ENCODE measurements around the gene COTL1.

Gene COTL1

DNA sequence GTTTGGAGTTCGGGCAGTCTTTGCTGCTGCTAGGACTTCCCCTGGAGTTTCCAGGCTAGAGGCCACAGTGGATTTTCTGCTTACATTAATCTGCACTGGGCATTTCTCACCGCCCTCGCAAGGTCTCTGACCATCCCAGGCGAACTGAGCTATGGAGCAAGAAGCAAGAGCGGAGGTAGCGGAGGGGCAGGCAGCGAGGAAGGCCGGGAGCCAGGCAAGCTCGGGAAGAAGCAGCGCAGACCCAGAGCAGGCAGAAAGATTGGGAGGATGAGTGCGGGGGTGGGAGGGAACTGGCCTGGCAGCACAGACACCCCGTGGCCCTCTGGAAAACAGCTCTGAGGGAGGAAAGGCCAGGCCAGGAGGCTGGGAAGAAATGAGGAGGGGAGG, 3.8 kb downstream of the COTL1 start:
- no peak for DNase-seq (ENCODE audit: low read depth)

DNA sequence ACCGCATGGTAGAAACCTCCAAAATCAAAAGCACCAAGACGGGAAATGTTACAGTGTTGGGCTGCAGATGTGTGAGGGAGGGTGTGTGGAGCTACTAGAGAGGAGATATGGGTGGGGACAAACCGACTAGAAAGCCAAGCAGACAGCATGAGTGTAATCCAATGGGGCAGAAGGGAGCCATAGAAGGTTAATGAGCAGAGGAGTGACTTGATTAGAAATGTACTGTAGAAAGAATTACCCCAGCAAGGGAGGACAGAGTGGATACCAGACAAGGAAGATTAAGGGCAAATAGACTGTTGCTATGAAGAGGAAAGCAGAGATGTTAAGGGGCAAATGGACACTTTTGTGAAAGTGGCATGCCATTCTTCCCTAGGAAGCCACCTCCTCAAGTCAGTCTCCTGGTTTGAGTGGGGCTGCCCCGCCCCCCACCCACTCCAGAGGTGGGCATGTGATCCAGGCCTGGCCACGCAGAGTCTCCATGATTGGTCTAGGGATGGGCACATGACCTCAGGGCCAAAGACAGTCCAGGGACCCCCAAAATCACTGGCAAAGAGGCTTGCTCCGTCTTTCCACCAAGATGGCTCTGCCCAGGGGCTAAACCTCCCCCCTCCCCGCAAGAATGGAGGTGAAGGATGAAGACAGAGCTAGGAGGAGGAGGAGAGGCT, 4.3 kb downstream of the COTL1 start:
- DNase-seq (ENCODE audit: low read depth): no peak

DNA sequence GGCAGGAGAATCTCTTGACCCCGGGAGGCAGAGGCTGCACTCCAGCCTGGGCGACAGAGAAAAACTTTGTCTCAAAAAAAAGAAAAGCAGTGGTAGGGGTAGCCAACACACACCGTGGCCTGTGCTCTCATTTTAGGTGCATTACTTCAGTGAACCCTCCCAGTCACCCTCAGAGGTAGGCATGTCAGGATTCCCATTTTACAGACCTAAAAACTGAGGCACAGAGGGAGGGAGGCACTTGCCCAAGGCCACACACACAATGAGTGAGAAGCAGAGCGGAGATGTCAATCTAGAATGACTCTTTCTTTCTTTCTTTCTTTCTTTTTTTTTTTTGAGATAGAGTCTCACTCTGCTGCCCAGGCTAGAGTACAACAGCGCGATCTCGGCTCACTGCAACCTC, 5.2 kb downstream of the COTL1 start:
- no peak for DNase-seq (ENCODE audit: low read depth)

DNA sequence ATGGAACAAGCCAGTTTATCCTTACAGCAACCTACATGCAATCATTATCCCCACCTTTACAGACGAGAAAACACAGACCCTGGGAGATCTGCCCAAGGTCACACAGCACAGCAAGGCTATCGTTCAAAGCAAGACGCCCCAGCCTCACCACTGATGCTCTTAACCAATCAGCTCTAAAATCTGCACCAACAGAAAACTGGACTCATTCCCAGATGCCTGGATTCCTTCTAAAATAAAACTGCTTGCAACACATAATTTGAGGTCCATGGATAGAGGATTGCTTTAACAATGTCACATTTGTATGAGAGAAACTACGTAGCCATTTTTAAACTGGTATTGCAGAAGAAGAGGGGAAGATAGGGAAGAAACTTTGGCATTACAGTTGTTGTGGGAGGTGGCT, 6.8 kb downstream of the COTL1 start:
- DNase-seq (ENCODE audit: low read depth): no peak

DNA sequence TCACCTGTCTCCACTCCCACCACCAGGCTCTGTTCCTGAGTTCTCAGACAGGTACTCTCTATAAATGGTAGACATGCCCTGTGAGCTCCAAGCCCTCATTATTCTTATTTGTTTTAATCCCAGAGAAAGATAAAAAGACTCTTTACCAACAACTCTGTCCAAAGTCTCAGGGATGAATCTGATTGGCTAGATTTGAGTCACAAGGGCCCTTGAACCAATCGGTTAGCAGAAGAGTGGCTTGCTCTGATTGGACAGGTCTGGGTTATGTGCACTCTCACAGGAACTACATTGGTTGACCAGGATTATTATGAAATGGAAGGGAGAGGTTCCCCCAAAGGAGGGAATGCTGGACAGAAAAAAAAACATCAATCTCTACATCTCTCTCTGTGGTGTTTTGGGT, 7.5 kb downstream of the COTL1 start:
- DNase-seq (ENCODE audit: low read depth): no peak

DNA sequence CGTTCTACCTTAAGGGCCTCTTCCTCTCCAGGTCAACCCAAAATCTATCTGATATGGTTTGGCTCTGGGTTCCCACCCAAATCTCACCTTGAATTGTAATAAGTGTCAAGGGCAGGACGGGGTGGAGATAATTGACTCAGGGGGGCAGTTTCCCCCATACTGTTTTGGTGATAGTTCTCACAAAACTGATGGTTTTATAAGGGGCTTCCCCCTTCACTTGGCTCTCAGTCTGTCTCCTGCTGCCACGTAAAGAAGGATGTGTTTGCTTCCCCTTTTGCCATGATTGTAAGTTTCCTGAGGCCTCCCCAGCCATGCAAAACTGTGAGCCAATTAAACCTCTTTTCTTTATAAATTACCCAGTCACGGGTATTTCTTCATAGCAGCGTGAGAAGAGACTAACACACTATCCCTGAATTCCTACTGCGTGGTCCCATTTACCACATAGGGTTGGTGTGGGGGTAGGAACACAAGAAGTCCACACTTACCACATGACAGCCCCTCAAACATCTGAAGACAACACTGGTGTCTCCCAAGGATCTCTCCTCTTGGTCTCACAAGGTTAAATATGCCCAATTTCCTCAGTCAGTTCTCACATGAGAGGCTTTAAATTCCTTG, 8.2 kb downstream of the COTL1 start:
- DNase-seq (ENCODE audit: low read depth): no peak

DNA sequence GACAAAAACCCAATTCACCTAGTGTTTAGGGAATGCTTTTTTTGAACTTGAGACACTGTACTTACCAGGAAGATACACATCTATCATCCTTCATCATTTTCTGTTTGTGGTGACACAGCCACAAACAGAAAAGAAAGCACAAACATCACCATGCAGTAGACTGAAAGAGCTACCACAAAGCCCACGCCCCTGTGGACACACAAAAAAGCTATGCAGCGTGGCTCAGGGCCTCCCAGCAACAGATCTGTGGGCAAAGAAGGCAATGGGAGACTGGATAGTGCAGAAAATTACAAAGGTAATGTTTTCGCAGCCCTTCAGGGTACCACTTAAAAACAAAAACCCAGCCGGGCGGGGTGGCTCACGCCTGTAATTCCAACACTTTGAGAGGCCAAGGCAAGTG, 9.6 kb downstream of the COTL1 start:
- DNase-seq (ENCODE audit: low read depth): no peak

DNA sequence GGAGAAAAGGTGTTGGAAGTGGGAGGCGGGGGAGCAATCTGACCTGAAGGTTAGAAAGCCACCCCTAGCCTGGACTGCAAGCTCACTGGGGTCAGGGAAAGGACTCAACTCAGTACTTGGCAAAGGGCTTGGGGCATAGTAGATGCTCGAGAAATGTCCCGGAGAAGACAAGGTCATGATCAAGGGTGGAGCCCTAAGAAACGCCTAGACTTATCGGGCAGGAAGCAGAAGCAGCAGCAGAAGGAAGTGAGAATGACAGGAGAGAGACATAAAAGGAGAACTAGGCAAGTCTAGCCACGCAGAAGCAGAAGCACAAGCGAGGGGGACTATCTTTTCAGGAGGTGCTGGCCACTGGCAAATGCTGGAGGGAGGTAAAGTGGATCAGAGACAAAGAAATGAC, 10.2 kb downstream of the COTL1 start:
- no peak for DNase-seq (ENCODE audit: low read depth)

DNA sequence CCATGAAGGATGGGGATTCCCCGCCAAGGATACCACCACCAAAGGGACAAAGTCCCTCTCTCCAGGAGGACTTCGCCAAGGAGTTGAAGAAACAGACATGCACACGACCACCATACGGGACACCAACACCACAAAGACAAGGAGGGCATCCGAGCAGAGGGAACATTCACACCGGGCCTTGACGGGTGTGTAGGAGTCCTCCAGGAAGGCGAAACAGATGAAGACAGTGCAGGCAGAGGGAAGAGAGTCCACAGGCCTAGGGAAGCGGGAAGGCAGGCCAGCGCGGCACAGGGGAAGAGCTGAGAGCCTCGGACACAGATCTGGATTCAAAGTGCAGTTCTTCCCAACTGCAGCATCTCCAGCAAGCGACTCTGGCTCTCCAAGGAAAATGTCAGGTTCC, 10.8 kb downstream of the COTL1 start:
- no peak for DNase-seq (ENCODE audit: low read depth)

DNA sequence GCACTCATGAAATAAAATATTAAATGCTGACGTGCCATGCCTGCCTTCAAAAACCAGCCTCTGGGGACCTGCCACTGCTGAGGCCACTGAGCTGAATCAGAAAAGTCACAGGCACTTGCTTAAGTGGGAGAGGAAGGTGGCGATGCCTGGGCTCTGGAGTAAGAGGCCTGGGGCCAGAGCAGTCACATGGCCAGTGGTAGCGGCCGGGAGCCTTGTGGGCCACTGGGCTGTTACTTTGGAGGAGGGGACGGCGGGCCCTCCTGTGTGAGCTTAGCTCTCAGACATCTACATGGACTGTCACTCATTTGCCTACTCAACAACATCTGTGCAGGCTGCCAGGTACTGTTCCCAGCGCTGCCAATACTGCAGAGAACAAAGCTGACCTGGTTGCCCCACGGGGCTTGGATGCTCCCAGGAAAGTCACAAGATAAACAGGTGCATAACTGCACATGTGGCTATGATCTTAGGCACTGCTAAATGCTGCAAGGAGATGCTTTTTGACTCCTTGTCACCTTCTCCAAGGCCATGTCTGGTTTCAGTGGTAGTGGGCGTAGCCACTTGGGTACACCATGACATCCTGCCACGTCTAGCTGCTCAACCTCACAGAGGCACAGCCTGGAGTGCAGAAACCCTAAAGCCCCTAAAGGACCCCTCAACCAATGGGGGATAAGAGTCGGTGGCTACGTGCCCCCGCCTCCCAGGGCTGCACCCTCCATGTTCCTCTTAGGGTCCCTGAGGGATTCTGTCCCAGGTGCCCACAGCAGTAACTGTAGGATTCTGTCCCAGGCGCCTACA, 11.6 kb downstream of the COTL1 start:
- no peak for DNase-seq (ENCODE audit: low read depth)

DNA sequence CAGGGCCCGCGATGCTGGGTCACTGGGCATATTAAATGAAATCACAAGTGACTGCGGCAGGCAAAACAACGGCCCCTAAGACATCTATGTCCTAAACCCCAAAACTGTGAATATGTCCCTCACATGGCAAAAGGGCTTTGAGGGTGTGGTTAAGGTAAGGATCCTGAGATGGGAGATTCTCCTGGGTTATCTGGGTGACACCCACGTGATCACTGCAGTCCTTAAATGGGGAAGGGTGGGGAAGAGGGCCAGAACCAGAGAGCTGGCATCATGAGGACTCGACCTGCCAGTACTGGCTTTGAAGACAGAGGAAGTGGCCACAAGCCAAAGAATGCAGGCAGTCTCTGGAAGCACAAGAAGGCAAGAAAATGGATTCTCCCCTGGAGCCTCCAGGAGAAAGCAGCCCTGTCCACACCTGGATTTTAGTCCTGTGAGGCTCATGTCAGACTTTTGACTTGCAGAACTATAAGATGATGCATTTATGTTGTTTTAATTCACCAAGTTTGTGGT, 12.5 kb downstream of the COTL1 start:
- DNase-seq (ENCODE audit: low read depth): no peak

DNA sequence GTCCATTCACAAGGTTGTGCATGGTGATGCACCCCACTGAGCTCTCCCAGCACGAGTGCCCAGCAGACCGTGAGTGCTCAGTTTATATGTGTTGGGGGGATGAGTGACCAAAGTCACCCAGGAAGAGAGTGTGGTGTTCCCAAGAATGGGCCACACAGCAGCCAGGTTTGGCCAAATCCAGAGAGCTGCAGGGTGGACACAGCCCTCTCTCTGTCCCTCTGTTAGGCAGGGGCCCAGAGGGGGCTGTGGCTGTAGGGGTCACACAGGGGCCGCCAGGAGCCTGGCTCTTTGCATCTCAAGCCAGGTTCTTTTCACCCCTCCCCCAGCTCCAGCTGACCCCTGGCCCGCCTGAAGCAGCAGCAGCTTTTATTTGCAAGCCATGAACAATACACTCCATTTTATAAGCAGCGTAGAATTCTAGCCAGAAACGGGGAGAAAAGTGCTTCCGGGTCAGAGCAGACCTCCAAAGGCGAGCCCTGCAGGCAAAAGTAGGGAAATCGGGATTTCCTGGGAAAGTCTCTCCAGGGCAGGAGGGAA, 13.3 kb downstream of the COTL1 start:
- DNase-seq (ENCODE audit: low read depth): no peak

DNA sequence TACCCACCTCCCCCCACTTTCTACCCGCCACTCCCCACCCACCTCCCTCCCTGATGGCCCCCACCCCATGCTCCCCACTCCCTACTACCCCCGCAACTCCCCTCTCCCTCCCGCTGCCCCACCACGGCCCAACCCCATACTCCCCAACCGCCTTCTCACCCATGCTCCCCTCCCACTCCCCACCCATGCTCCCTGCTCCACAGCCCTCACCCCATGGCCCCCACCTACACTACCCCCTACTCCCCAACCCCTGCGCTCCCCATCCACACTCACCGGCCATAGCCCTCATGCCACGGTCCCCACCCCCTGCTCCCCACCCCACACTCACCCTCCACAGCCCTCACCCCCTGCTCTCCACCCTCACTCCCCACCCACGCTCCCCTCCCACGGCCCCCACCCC, 13.9 kb downstream of the COTL1 start:
- DNase-seq (ENCODE audit: low read depth): no peak

DNA sequence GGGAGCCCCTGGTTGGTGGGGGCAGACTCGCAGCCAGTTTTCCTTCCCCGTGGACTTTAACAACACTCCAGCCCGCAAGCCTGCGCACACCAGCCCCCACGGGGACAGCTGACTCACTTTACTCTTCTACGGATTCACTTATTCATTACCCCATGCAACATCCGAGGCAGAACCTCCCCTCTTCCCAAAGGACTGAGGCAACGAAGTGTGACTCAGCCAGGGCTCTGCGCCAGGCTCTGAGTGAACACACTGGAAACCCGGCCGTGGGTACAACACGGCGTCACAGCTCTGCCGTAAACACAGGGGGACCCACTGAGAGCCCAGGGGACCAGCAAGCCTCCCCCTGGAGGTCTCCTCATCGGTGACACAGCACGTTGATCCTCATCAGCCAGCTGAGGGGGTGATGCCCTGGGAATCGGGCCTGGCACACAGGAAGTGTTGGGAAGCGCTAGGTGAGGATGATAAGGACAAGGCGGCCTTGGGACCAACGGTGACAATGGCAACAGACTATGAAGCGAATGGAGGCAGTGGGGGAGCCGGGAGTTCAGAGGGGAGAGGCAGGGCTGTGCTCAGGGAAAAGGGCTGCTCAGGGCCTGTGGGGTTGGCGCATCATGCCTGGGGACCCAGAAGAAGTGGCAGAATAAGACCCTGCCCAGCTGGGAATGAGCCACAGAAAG, 14.6 kb downstream of the COTL1 start:
- peak; percentile 40 for DNase-seq (ENCODE audit: low read depth)

DNA sequence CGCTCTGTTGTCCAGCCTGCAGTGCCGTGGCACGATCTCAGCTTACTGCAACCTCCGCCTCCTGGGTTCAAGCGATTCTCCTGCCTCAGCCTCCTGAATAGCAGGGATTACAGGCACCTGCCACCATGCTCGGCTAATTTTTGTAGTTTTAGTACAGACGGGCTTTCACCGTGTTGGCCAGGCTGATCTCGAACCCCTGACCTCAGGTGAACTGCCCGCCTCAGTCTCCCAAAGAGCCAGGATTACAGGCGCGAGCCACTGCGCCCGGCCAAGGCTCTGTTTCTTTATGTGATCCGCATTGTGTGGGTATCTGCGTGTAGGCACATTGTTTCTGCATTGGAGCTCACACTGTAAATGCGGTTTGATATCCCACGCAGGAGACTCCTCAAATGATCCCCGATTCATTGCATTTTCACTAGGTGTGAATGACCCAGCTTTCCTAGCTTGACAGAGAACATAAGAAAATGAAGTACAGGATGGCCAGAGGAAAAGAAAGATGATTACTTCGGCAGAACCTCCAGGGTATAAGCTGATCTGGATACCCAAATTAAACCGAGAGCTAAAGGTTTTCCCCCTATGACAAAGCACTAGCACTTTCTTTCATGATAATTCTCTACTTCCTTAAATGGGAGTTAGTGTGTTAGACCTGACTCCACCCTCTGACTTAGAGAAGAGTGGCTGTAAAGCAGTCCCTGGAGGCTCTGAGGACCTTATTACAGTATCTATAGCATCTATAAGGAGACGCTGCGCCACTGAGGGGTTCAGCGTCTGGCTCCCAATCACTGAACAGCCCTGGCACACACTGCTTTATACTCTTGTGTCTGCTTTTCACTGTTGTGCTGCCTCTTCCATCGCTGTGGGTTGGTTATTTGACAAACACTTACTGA, 17.3 kb downstream of the COTL1 start:
- DNase-seq (ENCODE audit: low read depth): no peak

DNA sequence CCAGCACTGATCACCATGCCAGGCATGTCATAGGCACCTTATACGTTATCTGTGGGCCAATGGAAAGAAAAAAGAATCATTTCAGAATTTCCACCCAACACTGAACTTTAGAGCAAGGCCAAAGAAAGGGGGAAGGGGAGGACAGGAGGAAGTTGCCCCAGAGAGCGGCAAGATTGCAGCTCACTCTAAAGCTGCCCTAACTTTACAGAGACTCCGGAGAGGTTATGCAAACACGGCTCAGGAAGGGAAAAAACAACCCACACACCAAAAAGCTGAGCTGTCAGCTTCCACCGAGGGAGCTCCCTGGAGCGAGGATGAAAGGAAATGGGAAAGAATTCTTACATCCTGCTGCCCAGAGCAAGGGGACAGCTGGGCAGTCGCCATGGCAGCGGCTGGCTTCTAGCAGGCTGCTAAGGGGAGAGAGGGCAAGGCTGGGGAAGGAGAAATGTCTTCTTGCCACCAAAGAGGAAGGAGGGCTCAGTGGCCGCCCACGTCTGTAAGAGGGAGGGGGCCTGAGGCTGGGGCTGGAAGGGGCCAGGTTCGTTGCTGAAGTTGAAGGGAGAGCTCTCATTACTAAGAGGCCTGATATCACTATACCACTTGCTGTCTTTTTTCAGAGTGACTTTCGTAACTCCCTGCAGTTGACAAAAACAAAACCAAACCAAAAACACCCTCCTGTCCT, 18.2 kb downstream of the COTL1 start:
- DNase-seq (ENCODE audit: low read depth): peak; percentile 55

DNA sequence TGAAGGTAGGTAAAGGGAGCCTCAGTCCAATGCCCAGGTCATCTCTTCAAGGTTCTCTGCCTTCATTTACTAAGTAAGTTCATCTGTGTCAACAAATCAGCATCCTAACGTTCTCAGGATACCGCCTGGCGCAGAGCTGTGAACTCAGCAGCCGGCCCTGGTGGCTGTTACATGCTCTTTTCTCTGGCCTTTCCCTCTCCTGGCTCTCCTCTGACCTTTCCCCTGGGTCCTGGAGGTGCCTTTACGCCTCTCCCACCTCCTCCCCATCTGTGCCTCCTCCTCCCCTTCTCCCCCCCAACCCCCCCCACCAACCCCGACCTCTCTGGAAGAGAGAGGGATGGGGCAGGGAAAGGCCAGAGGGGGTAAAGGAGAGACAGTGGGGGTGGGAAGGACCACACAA, 19.5 kb downstream of the COTL1 start:
- no peak for DNase-seq (ENCODE audit: low read depth)

DNA sequence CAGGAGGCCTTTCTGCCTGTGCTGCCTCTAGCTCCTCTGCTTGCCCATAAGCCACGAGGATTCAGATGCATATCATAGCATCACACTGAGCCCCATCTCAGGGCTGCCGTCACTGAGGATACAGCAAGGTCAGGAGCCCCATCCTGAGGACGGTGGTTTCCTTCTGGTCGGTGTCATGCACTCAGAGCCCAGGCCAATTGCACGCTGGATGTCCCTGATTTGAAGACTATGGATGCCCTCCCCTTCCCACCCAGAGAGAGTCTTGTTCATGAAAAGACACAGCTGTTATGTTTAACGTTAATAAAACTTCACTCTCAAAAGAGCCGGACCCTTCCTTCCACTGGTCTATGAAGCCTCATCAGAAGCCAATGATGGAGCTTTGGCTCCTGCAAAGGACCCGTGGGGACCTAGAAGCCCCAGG, 19.9 kb downstream of the COTL1 start:
- DNase-seq (ENCODE audit: low read depth): no peak

DNA sequence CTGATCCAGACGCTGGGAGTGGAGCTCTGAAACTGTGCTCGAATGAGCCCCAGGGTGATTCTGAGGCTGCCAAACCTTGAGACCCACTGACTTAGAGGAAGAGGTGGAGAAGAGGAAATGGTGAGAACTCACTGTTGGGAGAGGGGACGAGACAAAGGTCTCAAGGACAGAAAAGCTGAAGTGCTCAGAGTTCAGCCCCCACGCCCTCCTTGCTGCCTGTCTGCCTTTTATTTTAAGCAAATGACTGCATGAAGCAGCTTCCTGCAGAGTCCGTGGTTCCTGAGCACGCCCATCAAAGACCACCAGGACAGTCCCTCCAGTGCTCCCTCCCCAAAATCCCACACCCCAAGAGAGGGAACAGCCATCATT, 20.4 kb downstream of the COTL1 start:
- DNase-seq (ENCODE audit: low read depth): no peak

DNA sequence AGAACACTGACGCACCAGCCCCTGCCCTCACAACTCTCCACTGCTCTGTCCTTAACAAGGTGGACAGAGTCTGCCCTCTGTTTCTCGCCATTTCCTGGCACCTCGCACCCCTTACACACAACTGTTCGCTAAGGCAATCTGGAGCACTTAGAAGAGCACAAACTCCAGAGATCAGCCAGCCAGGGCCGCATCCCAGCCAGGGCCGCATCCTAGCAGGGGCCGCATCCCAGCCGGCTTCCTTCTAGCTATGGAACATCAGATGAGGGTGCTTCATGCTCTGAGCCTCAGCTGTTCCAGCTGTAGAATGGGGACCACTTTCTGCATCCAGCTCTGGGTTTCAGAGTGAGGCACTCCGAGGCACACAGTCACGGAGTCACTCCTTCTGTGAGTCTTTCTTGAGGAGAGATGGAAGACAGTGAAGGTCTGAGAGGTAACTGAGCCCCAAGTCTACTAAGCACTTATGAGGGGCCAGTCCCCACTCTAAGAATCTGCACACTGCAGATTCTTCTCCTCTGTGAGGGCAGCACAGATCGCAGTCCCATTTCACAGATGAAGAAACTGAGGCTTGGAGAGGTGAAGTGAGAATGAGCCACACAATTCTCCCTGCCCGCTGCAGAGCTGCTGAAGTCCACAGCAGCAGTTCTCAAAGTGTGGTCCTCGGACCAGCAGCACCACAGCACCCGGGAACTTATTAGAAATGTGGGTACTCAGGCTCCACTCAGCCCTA, 20.9 kb downstream of the COTL1 start:
- DNase-seq (ENCODE audit: low read depth): no peak
